ENCODE data around the gene CDK9.

Gene CDK9

GRCh38 chr9:127785933-127786772, at the start of gene CDK9:
CDK9 (plus strand) TSS chr9:127786034; CDS start chr9:127786149, 115 bp downstream.
- H3K9ac ChIP-seq (ENCODE audit: low read length), result peak within 1 kb of the TSS; percentile 96
- H3K9me2 ChIP-seq (replicated peaks; ENCODE audit: insufficient read depth, low read length), result no peaks in the 10 kb centered on the region
- peaks cover 19% of the 10 kb centered on the region; the same call in 1 of the 2 replicates for H3K36me3 ChIP-seq (ENCODE audit: low read length)
- peak within 1 kb of the TSS; percentile 68 for H3K4me2 ChIP-seq (ENCODE audit: low read depth, low read length, poor library complexity, severe bottlenecking)
- H2AFZ ChIP-seq (ENCODE audit: low read depth, low read length, severe bottlenecking), result peak within 1 kb of the TSS; percentile 6
- H4K20me1 ChIP-seq (ENCODE audit: low read depth, low read length), result peaks cover 22% of the 10 kb centered on the region; the same call in 1 of the 2 replicates
- H3K27ac ChIP-seq (ENCODE audit: low read depth, low read length), result peak within 1 kb of the TSS; percentile 85
- TF ChIP-seq EZH2phosphoT487 (conservative IDR thresholded peaks at IDR 0.05; ENCODE audit: low read length) (no peak), CTCF (IDR thresholded peaks at IDR 0.05; ENCODE audit: insufficient read depth, low read length, poor library complexity, severe bottlenecking) (no peak)
- H3F3A ChIP-seq (ENCODE audit: insufficient read depth), result peaks cover 11% of the 10 kb centered on the region; the same call in 1 of the 2 replicates
- no peaks in the 10 kb centered on the region for H3K9me3 ChIP-seq (ENCODE audit: insufficient read depth, low read length)
- peaks cover 46% of the 10 kb centered on the region for H3K79me2 ChIP-seq (ENCODE audit: insufficient read depth, low read length)
- no peaks in the 10 kb centered on the region for H3K27me3 ChIP-seq (ENCODE audit: low read length)
- H3K4me3 ChIP-seq (ENCODE audit: insufficient read depth, low read length, poor library complexity, severe bottlenecking), result peak within 1 kb of the TSS; percentile 96

GRCh38 chr9:127738666-127739065, 47.2 kb upstream of the CDK9 start:
- H3K4me2 ChIP-seq (ENCODE audit: low read depth, low read length, poor library complexity, severe bottlenecking), result no peak overlapping the region
- no peak for TF ChIP-seq EZH2phosphoT487 (conservative IDR thresholded peaks at IDR 0.05; ENCODE audit: low read length)
- H3F3A ChIP-seq (ENCODE audit: insufficient read depth), result peaks cover 1% of the 10 kb centered on the region; the same call in 1 of the 2 replicates
- no peak overlapping the region for H3K9ac ChIP-seq (ENCODE audit: low read length)
- no peaks in the 10 kb centered on the region for H3K27me3 ChIP-seq (ENCODE audit: low read length)
- no peaks in the 10 kb centered on the region for H3K36me3 ChIP-seq (ENCODE audit: low read length)
- H3K9me2 ChIP-seq (replicated peaks; ENCODE audit: insufficient read depth, low read length), result no peaks in the 10 kb centered on the region
- no peaks in the 10 kb centered on the region for H3K79me2 ChIP-seq (ENCODE audit: insufficient read depth, low read length)
- H2AFZ ChIP-seq (ENCODE audit: low read depth, low read length, severe bottlenecking), result no peak overlapping the region
- no peak overlapping the region for H3K4me3 ChIP-seq (ENCODE audit: insufficient read depth, low read length, poor library complexity, severe bottlenecking)
- H4K20me1 ChIP-seq (ENCODE audit: low read depth, low read length), result no peaks in the 10 kb centered on the region
- no peak overlapping the region for H3K27ac ChIP-seq (ENCODE audit: low read depth, low read length)
- H3K9me3 ChIP-seq (ENCODE audit: insufficient read depth, low read length), result no peaks in the 10 kb centered on the region

- H3K4me2 ChIP-seq (ENCODE audit: low read depth, low read length, poor library complexity, severe bottlenecking), result no peak overlapping the region
Observed at GRCh38 chr9:127739614-127740330, 46.1 kb upstream of the CDK9 start.

GRCh38 chr9:127741831-127742434, 43.9 kb upstream of the CDK9 start:
- Histone ChIP-seq H3K4me3 (ENCODE audit: insufficient read depth, low read length, poor library complexity, severe bottlenecking) (no peak overlapping the region), H3K27me3 (ENCODE audit: low read length) (no peaks in the 10 kb centered on the region), H3K79me2 (ENCODE audit: insufficient read depth, low read length) (no peaks in the 10 kb centered on the region), H4K20me1 (ENCODE audit: low read depth, low read length) (no peaks in the 10 kb centered on the region), H3F3A (ENCODE audit: insufficient read depth) (no peaks in the 10 kb centered on the region), H3K9ac (ENCODE audit: low read length) (no peak overlapping the region), H3K9me2 (replicated peaks; ENCODE audit: insufficient read depth, low read length) (no peaks in the 10 kb centered on the region), H3K36me3 (ENCODE audit: low read length) (no peaks in the 10 kb centered on the region), H3K4me2 (ENCODE audit: low read depth, low read length, poor library complexity, severe bottlenecking) (no peak overlapping the region), H3K9me3 (ENCODE audit: insufficient read depth, low read length) (no peaks in the 10 kb centered on the region), H2AFZ (ENCODE audit: low read depth, low read length, severe bottlenecking) (no peak overlapping the region), H3K27ac (ENCODE audit: low read depth, low read length) (no peak overlapping the region)
- TF ChIP-seq EZH2phosphoT487 (conservative IDR thresholded peaks at IDR 0.05; ENCODE audit: low read length) (no peak), CTCF (IDR thresholded peaks at IDR 0.05; ENCODE audit: insufficient read depth, low read length, poor library complexity, severe bottlenecking) (no peak)

More at GRCh38 chr9:127739614-127740330, 46.1 kb upstream of the CDK9 start:
- Histone ChIP-seq H3K9me3 (ENCODE audit: insufficient read depth, low read length) (no peaks in the 10 kb centered on the region), H4K20me1 (ENCODE audit: low read depth, low read length) (no peaks in the 10 kb centered on the region), H3F3A (ENCODE audit: insufficient read depth) (no peaks in the 10 kb centered on the region), H3K79me2 (ENCODE audit: insufficient read depth, low read length) (no peaks in the 10 kb centered on the region), H3K9me2 (replicated peaks; ENCODE audit: insufficient read depth, low read length) (no peaks in the 10 kb centered on the region), H3K9ac (ENCODE audit: low read length) (no peak overlapping the region), H3K4me3 (ENCODE audit: insufficient read depth, low read length, poor library complexity, severe bottlenecking) (no peak overlapping the region), H2AFZ (ENCODE audit: low read depth, low read length, severe bottlenecking) (no peak overlapping the region), H3K36me3 (ENCODE audit: low read length) (no peaks in the 10 kb centered on the region), H3K27me3 (ENCODE audit: low read length) (no peaks in the 10 kb centered on the region), H3K27ac (ENCODE audit: low read depth, low read length) (no peak overlapping the region)
- TF ChIP-seq EZH2phosphoT487 (conservative IDR thresholded peaks at IDR 0.05; ENCODE audit: low read length), result no peak

All from SU-DHL-6 (cell line).